Endothelial cell of umbilical vein (primary cell): Measurements from ENCODE around the gene NUP107. TPM values are rescaled to one million over a fixed set of nuclear protein-coding genes. Genes with fewer than 3 reads are reported as not detected.

Experiments used
- BruUV-seq: library from RNA; stranded (reverse); fragments of 400-500 nt; replicated peaks from 2 replicates; lab custom pipeline; 2021; lab: Mats Ljungman, UMichigan
- CTCF ChIA-PET: fragments of 300-600, 350-600 bp; sonication (Branson Sonifier 250); formaldehyde crosslinking; loops from one replicate; lab custom pipeline; 2021; ENCODE audit warnings: antibody characterized with exemption, inconsistent platforms; lab: Charles Lee
- POLR2A ChIA-PET: fragments of 300-600, 350-600 bp; sonication (Branson Sonifier 250); formaldehyde crosslinking; loops from one replicate; lab custom pipeline; 2021; ENCODE audit warnings: antibody characterized with exemption, inconsistent platforms; lab: Charles Lee
- DNase-seq: peaks from one replicate; pipeline ENCODE4 v3.0.0-alpha.2; 2011; ENCODE audit warnings: low read depth, low spot score
- FAIRE-seq: peaks from 2 replicates; lab custom pipeline; 2011; peaks lifted over from hg19 to GRCh38; lab: Jason Lieb, UNC
- H2AFZ ChIP-seq: 2 replicates; pipeline ENCODE4 v1.6.0; 2012; ENCODE audit warnings: low read depth, low read length, control low read depth, inconsistent platforms
- H3K27ac ChIP-seq: 2 replicates; pipeline ENCODE4 v1.5.1; 2011; ENCODE audit warnings: low read depth, mild to moderate bottlenecking, control low read depth, low read length, moderate library complexity; ENCODE audit not compliant: insufficient read depth
- H3K27me3 ChIP-seq, 2 experiments: 2 replicates each; pipeline versions ENCODE4 v1.6.0 to v1.6.1; 2011; ENCODE audit warnings: low read length in 2 of 2, mixed read lengths in 1 of 2; ENCODE audit not compliant: control insufficient read depth in 2 of 2, insufficient read depth in 2 of 2
- H3K36me3 ChIP-seq, 2 experiments: 2 replicates in 1 of 2; 3 replicates in 1 of 2; pipeline ENCODE4 v1.5.1; 2011; ENCODE audit warnings: low read length in 2 of 2, mild to moderate bottlenecking in 1 of 2, moderate library complexity in 1 of 2; ENCODE audit not compliant: control insufficient read depth in 2 of 2, insufficient read depth in 2 of 2; ENCODE audit errors: extremely low read depth in 1 of 2
- H3K4me1 ChIP-seq: 3 replicates; pipeline ENCODE4 v1.5.1; 2011; ENCODE audit warnings: mild to moderate bottlenecking, low read length; ENCODE audit not compliant: control insufficient read depth, insufficient read depth; ENCODE audit errors: extremely low read depth
- H3K4me2 ChIP-seq: 2 replicates; pipeline ENCODE4 v1.6.1; 2011; ENCODE audit warnings: low read length, control low read depth, mixed read lengths; ENCODE audit not compliant: insufficient read depth
- H3K4me3 ChIP-seq, 3 experiments: fragments of 200-600 bp in 1 of 3; sonication (generic), shearing (Covaris generic) in 1 of 3; replicated peaks in 1 of 3; 2 replicates each; pipeline ENCODE4 v1.5.1; 2011 to 2016; ENCODE audit warnings: control low read depth in 3 of 3, low read length in 3 of 3, mild to moderate bottlenecking in 2 of 3, inconsistent platforms in 1 of 3, low read depth in 1 of 3, moderate library complexity in 1 of 3; ENCODE audit not compliant: insufficient read depth in 1 of 3
- H3K79me2 ChIP-seq: 2 replicates; pipeline ENCODE4 v1.6.0; 2012; ENCODE audit warnings: low read length, inconsistent platforms; ENCODE audit not compliant: control insufficient read depth, insufficient read depth
- H3K9ac ChIP-seq: replicated peaks from 2 replicates; pipeline ENCODE3; 2011; ENCODE audit warnings: low read length, control low read depth; ENCODE audit not compliant: insufficient read depth; ENCODE audit errors: extremely low read depth
- H3K9me1 ChIP-seq: replicated peaks from 3 replicates; pipeline ENCODE4 v1.6.0; 2011; ENCODE audit warnings: mild to moderate bottlenecking, low read length; ENCODE audit not compliant: control insufficient read depth, insufficient read depth; ENCODE audit errors: extremely low read depth
- H3K9me3 ChIP-seq: replicated peaks from 2 replicates; pipeline ENCODE4 v1.5.1; 2012; ENCODE audit warnings: low read length, inconsistent platforms; ENCODE audit not compliant: control insufficient read depth, insufficient read depth
- H4K20me1 ChIP-seq: replicated peaks from 2 replicates; pipeline ENCODE3; 2011; ENCODE audit warnings: mild to moderate bottlenecking, low read length; ENCODE audit not compliant: control insufficient read depth, insufficient read depth; ENCODE audit errors: extremely low read depth
- EZH2 ChIP-seq: IDR thresholded peaks from 2 replicates; pipeline ENCODE4 v1.6.1; 2012; ENCODE audit warnings: borderline replicate concordance, low read depth, mild to moderate bottlenecking, moderate library complexity, low read length, inconsistent platforms; ENCODE audit not compliant: severe bottlenecking
- FOS ChIP-seq: IDR thresholded peaks from 2 replicates; pipeline ENCODE4 v1.6.1; 2011; ENCODE audit warnings: mild to moderate bottlenecking, low read length, moderate library complexity, borderline replicate concordance; ENCODE audit not compliant: insufficient read depth
- GATA2 ChIP-seq: IDR thresholded peaks from 2 replicates; pipeline ENCODE4 v1.7.0; 2011; ENCODE audit warnings: low read depth, mild to moderate bottlenecking, moderate library complexity, mixed read lengths, low read length; ENCODE audit not compliant: insufficient read length, insufficient read depth
- JUN ChIP-seq: IDR thresholded peaks from 2 replicates; pipeline ENCODE4 v1.6.1; 2011; ENCODE audit warnings: borderline replicate concordance, low read depth; ENCODE audit not compliant: insufficient read length, insufficient read depth
- MAX ChIP-seq: IDR thresholded peaks from 2 replicates; pipeline ENCODE4 v1.6.1; 2011; ENCODE audit not compliant: insufficient read depth, insufficient read length
- MYC ChIP-seq: IDR thresholded peaks from one replicate; pipeline ENCODE4 v1.6.1; 2011; ENCODE audit warnings: mild to moderate bottlenecking, low read depth, low read length
- POLR2A ChIP-seq: IDR thresholded peaks from 2 replicates; pipeline ENCODE4 v1.6.1; 2012; ENCODE audit warnings: low read depth, mild to moderate bottlenecking, control low read depth, low read length
- POLR2AphosphoS5 ChIP-seq: IDR thresholded peaks from 2 replicates; pipeline ENCODE4 v1.6.1; 2012; ENCODE audit warnings: low read depth, mild to moderate bottlenecking, control low read depth, low read length, moderate library complexity; ENCODE audit not compliant: insufficient read depth
- dilution Hi-C: fragments of 300-500 bp; cut with MboI; formaldehyde crosslinking; loops from one replicate; pipeline ENCODE4 v1.15.0; 2019; ENCODE audit warnings: low sequenced_read_pairs; ENCODE audit not compliant: extremely low pct_ligation_motif_present
- intact Hi-C: fragments of 100-400 bp; cut with micrococcal nuclease; formaldehyde crosslinking; loops from one replicate; pipeline ENCODE4 v1.10.0; 2022
- polyA plus RNA-seq, 4 experiments: library from polyadenylated mRNA; depleted of rRNA in 3 of 4; stranded (reverse) in 3 of 4; unstranded in 1 of 4; fragments of >200 nt; gene quantifications; 2 replicates each; pipeline versions ENCODE4 v1.2.1 to v1.2.3, GENCODE V29; 2011 to 2012; ENCODE audit warnings: missing spikeins in 1 of 4
- total RNA-seq: library from RNA; stranded (reverse); gene quantifications from 2 replicates; pipeline ENCODE4 v1.2.3, GENCODE V29; 2021
- TF ChIP-seq, protein P1 (sequence below), 2 donors: IDR thresholded peaks; 1 replicate in 1 of 2; 2 replicates in 1 of 2; pipeline ENCODE4 v1.5.1; 2011; ENCODE audit warnings: low read length in 2 of 2, mild to moderate bottlenecking in 2 of 2, moderate library complexity in 2 of 2, control low read depth in 1 of 2, inconsistent platforms in 1 of 2, low read depth in 1 of 2; ENCODE audit not compliant: insufficient read depth in 1 of 2; ENCODE audit errors: extremely low read depth in 1 of 2

NUP107 gene
- total and polyA plus RNA-seq, 2 donors (not counting 3 experiments of a cell fraction or from before 2014, with no cell fraction given), result 24.0 to 78.7 TPM

GRCh38 chr12:68638171-68638570 is 48.6 kb upstream of the NUP107 start:
- no peaks in the 10 kb centered on the region for H3K27me3 ChIP-seq
- no peaks in the 10 kb centered on the region for H3K36me3 ChIP-seq
- peaks cover 98% of the 10 kb centered on the region for H3K79me2 ChIP-seq
- intact Hi-C loops, result no loop called here
- dilution Hi-C loops, result no loop called here
- H3K9ac ChIP-seq, result no peak overlapping the region
- H4K20me1 ChIP-seq, result peaks cover 7% of the 10 kb centered on the region
- no peak overlapping the region for H2AFZ ChIP-seq
- DNase-seq (no peak), FAIRE-seq (no peak)
- no peak overlapping the region for H3K27ac ChIP-seq
- no TSS peak for BruUV-seq
- ChIA-PET POLR2A (no interaction called here), CTCF (interaction anchor here (0.8 to 1.0 kb wide), 2 partner anchors 9 to 14 kb away, joined by 3 read pairs; no protein-coding TSS in a partner anchor)
- no peak overlapping the region for H3K4me3 ChIP-seq
- no peaks in the 10 kb centered on the region for H3K4me1 ChIP-seq
- no peak overlapping the region for H3K4me2 ChIP-seq
- TF ChIP-seq, protein P1, sequence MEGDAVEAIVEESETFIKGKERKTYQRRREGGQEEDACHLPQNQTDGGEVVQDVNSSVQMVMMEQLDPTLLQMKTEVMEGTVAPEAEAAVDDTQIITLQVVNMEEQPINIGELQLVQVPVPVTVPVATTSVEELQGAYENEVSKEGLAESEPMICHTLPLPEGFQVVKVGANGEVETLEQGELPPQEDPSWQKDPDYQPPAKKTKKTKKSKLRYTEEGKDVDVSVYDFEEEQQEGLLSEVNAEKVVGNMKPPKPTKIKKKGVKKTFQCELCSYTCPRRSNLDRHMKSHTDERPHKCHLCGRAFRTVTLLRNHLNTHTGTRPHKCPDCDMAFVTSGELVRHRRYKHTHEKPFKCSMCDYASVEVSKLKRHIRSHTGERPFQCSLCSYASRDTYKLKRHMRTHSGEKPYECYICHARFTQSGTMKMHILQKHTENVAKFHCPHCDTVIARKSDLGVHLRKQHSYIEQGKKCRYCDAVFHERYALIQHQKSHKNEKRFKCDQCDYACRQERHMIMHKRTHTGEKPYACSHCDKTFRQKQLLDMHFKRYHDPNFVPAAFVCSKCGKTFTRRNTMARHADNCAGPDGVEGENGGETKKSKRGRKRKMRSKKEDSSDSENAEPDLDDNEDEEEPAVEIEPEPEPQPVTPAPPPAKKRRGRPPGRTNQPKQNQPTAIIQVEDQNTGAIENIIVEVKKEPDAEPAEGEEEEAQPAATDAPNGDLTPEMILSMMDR (IDR thresholded peaks at IDR 0.05; ENCODE audit: extremely low read depth in 1 of 2, insufficient read depth in 1 of 2, low read depth in 1 of 2, low read length in 2 of 2), result no peak
- no peak for TF ChIP-seq JUN
- TF ChIP-seq MYC, result no peak
- TF ChIP-seq EZH2, result no peak
- no peaks in the 10 kb centered on the region for H3K9me1 ChIP-seq
- H3K9me3 ChIP-seq, result no peaks in the 10 kb centered on the region

GRCh38 chr12:68638721-68639395 is 47.9 kb upstream of the NUP107 start:
- no peak overlapping the region for H3K27ac ChIP-seq
- H2AFZ ChIP-seq, result no peak overlapping the region
- H3K79me2 ChIP-seq, result peaks cover 98% of the 10 kb centered on the region
- POLR2A ChIA-PET, result no interaction called here
- no peaks in the 10 kb centered on the region for H3K9me3 ChIP-seq
- H3K9me1 ChIP-seq, result no peaks in the 10 kb centered on the region
- no TSS peak for BruUV-seq
- CTCF ChIA-PET, result interaction anchor here (0.8 to 1.0 kb wide), 3 partner anchors 10 to 17 kb away, joined by 3 read pairs; no protein-coding TSS in a partner anchor
- no peak overlapping the region for H3K4me2 ChIP-seq
- H3K27me3 ChIP-seq, result no peaks in the 10 kb centered on the region
- H4K20me1 ChIP-seq, result peaks cover 7% of the 10 kb centered on the region
- H3K4me1 ChIP-seq, result no peaks in the 10 kb centered on the region
- no peaks in the 10 kb centered on the region for H3K36me3 ChIP-seq
- TF ChIP-seq MYC (no peak), GATA2 (no peak), POLR2A (no peak), EZH2 (no peak), MAX (no peak), FOS (no peak), JUN (no peak), POLR2AphosphoS5 (no peak)
- TF ChIP-seq, protein P1 (IDR thresholded peaks at IDR 0.05; ENCODE audit: extremely low read depth in 1 of 2, insufficient read depth in 1 of 2, low read depth in 1 of 2, low read length in 2 of 2), result no peak
- dilution Hi-C loops, result no loop called here
- FAIRE-seq, result no peak
- no peak for DNase-seq
- no peak overlapping the region for H3K9ac ChIP-seq
- intact Hi-C loops, result no loop called here
- H3K4me3 ChIP-seq, result no peak overlapping the region
